Endothelial cell (in vitro differentiated cells): Measurements from ENCODE around the gene SPRED2. TPM values are rescaled to one million over a fixed set of nuclear protein-coding genes. Genes with fewer than 3 reads are reported as not detected.

Source experiments
- DNase-seq: peaks from one replicate; pipeline ENCODE4 v3.0.0; 2021; ENCODE audit warnings: low spot score
- H3K27ac Mint-ChIP-seq: one replicate; pipeline ENCODE4 v1.8.0; 2021; ENCODE audit warnings: mixed read lengths, inconsistent platforms; ENCODE audit not compliant: unreplicated experiment
- H3K27me3 Mint-ChIP-seq: one replicate; pipeline ENCODE4 v1.8.0; 2021; ENCODE audit warnings: mild to moderate bottlenecking, moderate library complexity, mixed read lengths, inconsistent platforms; ENCODE audit not compliant: unreplicated experiment
- H3K36me3 Mint-ChIP-seq: one replicate; pipeline ENCODE4 v1.8.0; 2021; ENCODE audit warnings: mild to moderate bottlenecking, low read depth, mixed read lengths, inconsistent platforms; ENCODE audit not compliant: unreplicated experiment
- H3K4me1 Mint-ChIP-seq: one replicate; pipeline ENCODE4 v1.8.0; 2021; ENCODE audit warnings: mild to moderate bottlenecking, mixed read lengths, inconsistent platforms; ENCODE audit not compliant: unreplicated experiment
- H3K4me3 Mint-ChIP-seq: one replicate; pipeline ENCODE4 v1.8.0; 2021; ENCODE audit warnings: mild to moderate bottlenecking, mixed read lengths, inconsistent platforms; ENCODE audit not compliant: unreplicated experiment
- H3K9me3 Mint-ChIP-seq: one replicate; pipeline ENCODE4 v1.8.0; 2021; ENCODE audit warnings: mixed read lengths, inconsistent platforms; ENCODE audit not compliant: unreplicated experiment
- CTCF ChIP-seq: fragments of 200-600 bp; sonication (generic); IDR thresholded peaks from one replicate; pipeline ENCODE4 v1.5.0; 2021; ENCODE audit warnings: antibody characterized with exemption; ENCODE audit not compliant: unreplicated experiment
- total RNA-seq: library from RNA; stranded (reverse); fragmentation: NEBNext Ultra II Directional; extraction: Animal tissue kit (Norgen Biotek cat#: 25700); gene quantifications from one replicate; pipeline ENCODE4 v1.2.1, GENCODE V29; 2021; ENCODE audit not compliant: unreplicated experiment

The SPRED2 gene
- total RNA-seq, 1 donor from 2014 or later, result 17.6 TPM

- peaks cover 7% of the 10 kb centered on the region for H3K27me3 Mint-ChIP-seq
- no peaks in the 10 kb centered on the region for H3K36me3 Mint-ChIP-seq
- H3K4me1 Mint-ChIP-seq, result peaks cover 29% of the 10 kb centered on the region
- H3K27ac Mint-ChIP-seq, result no peak overlapping the region
- no peak overlapping the region for H3K4me3 Mint-ChIP-seq
- H3K9me3 Mint-ChIP-seq, result no peaks in the 10 kb centered on the region
- TF ChIP-seq CTCF, result no peak
- DNase-seq, result no peak
Measured at GRCh38 chr2:65403529-65403915, 28.9 kb downstream of the SPRED2 start.

- no peak for DNase-seq
- peaks cover 7% of the 10 kb centered on the region for H3K27me3 Mint-ChIP-seq
- TF ChIP-seq CTCF, result no peak
- no peaks in the 10 kb centered on the region for H3K9me3 Mint-ChIP-seq
- no peak overlapping the region for H3K4me3 Mint-ChIP-seq
- H3K4me1 Mint-ChIP-seq, result peaks cover 26% of the 10 kb centered on the region
- no peaks in the 10 kb centered on the region for H3K36me3 Mint-ChIP-seq
- H3K27ac Mint-ChIP-seq, result no peak overlapping the region
Measured at GRCh38 chr2:65402780-65403528, 29.4 kb downstream of the SPRED2 start.

- H3K4me3 Mint-ChIP-seq, result no peak overlapping the region
- H3K27ac Mint-ChIP-seq, result no peak overlapping the region
- H3K9me3 Mint-ChIP-seq, result no peaks in the 10 kb centered on the region
- H3K36me3 Mint-ChIP-seq, result no peaks in the 10 kb centered on the region
- peaks cover 20% of the 10 kb centered on the region for H3K4me1 Mint-ChIP-seq
- TF ChIP-seq CTCF, result no peak
- peaks cover 7% of the 10 kb centered on the region for H3K27me3 Mint-ChIP-seq
- DNase-seq, result no peak
Measured at GRCh38 chr2:65402323-65402722, 30.1 kb downstream of the SPRED2 start.

GRCh38 chr2:65397122-65397521, 35.3 kb downstream of the SPRED2 start:
- Mint-ChIP-seq H3K9me3 (no peaks in the 10 kb centered on the region), H3K36me3 (no peaks in the 10 kb centered on the region), H3K27me3 (peaks cover 4% of the 10 kb centered on the region), H3K4me3 (no peak overlapping the region), H3K27ac (no peak overlapping the region), H3K4me1 (peaks cover 3% of the 10 kb centered on the region)
- TF ChIP-seq CTCF, result no peak
- DNase-seq, result no peak

GRCh38 chr2:65396348-65397026, 35.9 kb downstream of the SPRED2 start:
- Mint-ChIP-seq H3K36me3 (no peaks in the 10 kb centered on the region), H3K4me1 (peaks cover 3% of the 10 kb centered on the region), H3K4me3 (no peak overlapping the region), H3K27me3 (peaks cover 4% of the 10 kb centered on the region), H3K27ac (no peak overlapping the region), H3K9me3 (no peaks in the 10 kb centered on the region)
- TF ChIP-seq CTCF, result no peak
- DNase-seq, result no peak
